Right hindlimb (tissue), 1 donor: ENCODE results near the gene TRAPPC14.

Source experiments
- DNase-seq: peaks from one replicate; pipeline ENCODE4 v3.0.0-alpha.2; 2018

TRAPPC14 gene

GRCh38 chr7:100124301-100125230, 34.0 kb downstream of the TRAPPC14 start:
- no peak for DNase-seq

GRCh38 chr7:100122568-100122967, 36.0 kb downstream of the TRAPPC14 start:
- DNase-seq: no peak

GRCh38 chr7:100122067-100122466, 36.5 kb downstream of the TRAPPC14 start:
- DNase-seq: no peak

- DNase-seq: no peak
These were observed 37.8 kb downstream of the TRAPPC14 start for GRCh38 chr7:100120733-100121036.

- DNase-seq: peak; percentile 86
These were observed 38.4 kb downstream of the TRAPPC14 start for GRCh38 chr7:100119970-100120732.

- DNase-seq: peak; percentile 97
These were observed 39.2 kb downstream of the TRAPPC14 start, which contains the start of the genes CNPY4 and TAF6 for GRCh38 chr7:100119072-100119969. Gene CNPY4 (plus strand): TSS chr7:100119634. CDS start chr7:100119745, 111 bp downstream. Gene TAF6 (minus strand): TSS chr7:100119358. CDS start chr7:100114209, 5,149 bp downstream.

GRCh38 chr7:100118388-100119071, 40.0 kb downstream of the TRAPPC14 start:
- no peak for DNase-seq

- no peak for DNase-seq
These were observed 43.5 kb downstream of the TRAPPC14 start for GRCh38 chr7:100115026-100115425.

GRCh38 chr7:100111914-100112313, 46.6 kb downstream of the TRAPPC14 start:
- DNase-seq: no peak

GRCh38 chr7:100111156-100111555, 47.4 kb downstream of the TRAPPC14 start:
- no peak for DNase-seq

GRCh38 chr7:100109521-100110163, 48.9 kb downstream of the TRAPPC14 start:
- DNase-seq: no peak

- DNase-seq: no peak
These were observed 50.6 kb downstream of the TRAPPC14 start for GRCh38 chr7:100107890-100108289.

- no peak for DNase-seq
These were observed 51.3 kb downstream of the TRAPPC14 start for GRCh38 chr7:100107125-100107737.

GRCh38 chr7:100106633-100107032, 51.9 kb downstream of the TRAPPC14 start:
- DNase-seq: no peak

GRCh38 chr7:100105534-100105933, 53.0 kb downstream of the TRAPPC14 start:
- no peak for DNase-seq
